Parathyroid adenoma (tissue), 2 donors: ENCODE results near the gene PTPN2.

ENCODE experiments used
- H2AFZ ChIP-seq: fragments of 300-600 bp; sonication (generic); one replicate; pipeline ENCODE4 v1.7.0; 2017; ENCODE audit warnings: antibody characterized with exemption, mild to moderate bottlenecking
- H3K27ac ChIP-seq: fragments of 300-600 bp; sonication (generic); one replicate; pipeline ENCODE4 v1.7.0; 2017
- H3K27me3 ChIP-seq: fragments of 300-600 bp; sonication (generic); one replicate; pipeline ENCODE4 v1.7.0; 2017; ENCODE audit warnings: low read length; ENCODE audit not compliant: control insufficient read depth, insufficient read depth
- H3K36me3 ChIP-seq: fragments of 300-600 bp; sonication (generic); one replicate; pipeline ENCODE4 v1.7.0; 2017; ENCODE audit warnings: low read length; ENCODE audit not compliant: control insufficient read depth, insufficient read depth
- H3K4me1 ChIP-seq: fragments of 300-600 bp; sonication (generic); one replicate; pipeline ENCODE4 v1.7.0; 2017; ENCODE audit warnings: control low read depth
- H3K4me2 ChIP-seq: fragments of 300-600 bp; sonication (generic); one replicate; pipeline ENCODE4 v1.7.0; 2017; ENCODE audit warnings: low read length
- H3K4me3 ChIP-seq: fragments of 300-600 bp; sonication (generic); one replicate; pipeline ENCODE4 v1.7.0; 2017; ENCODE audit warnings: low read depth, low read length
- H3K79me2 ChIP-seq: fragments of 300-600 bp; sonication (generic); one replicate; pipeline ENCODE4 v1.7.0; 2017; ENCODE audit warnings: control low read depth
- H3K9ac ChIP-seq: fragments of 300-600 bp; sonication (generic); one replicate; pipeline ENCODE4 v1.7.0; 2017; ENCODE audit warnings: mild to moderate bottlenecking
- H3K9me3 ChIP-seq: fragments of 300-600 bp; sonication (generic); one replicate; pipeline ENCODE4 v1.7.0; 2017; ENCODE audit warnings: low read length; ENCODE audit not compliant: control insufficient read depth
- CTCF ChIP-seq: fragments of 300-600 bp; sonication (generic); IDR thresholded peaks from one replicate; pipeline ENCODE4 v1.7.0; 2017; ENCODE audit warnings: antibody characterized with exemption, mild to moderate bottlenecking
- donor health status: primary hyperparathyroidism.

Gene PTPN2

DNA sequence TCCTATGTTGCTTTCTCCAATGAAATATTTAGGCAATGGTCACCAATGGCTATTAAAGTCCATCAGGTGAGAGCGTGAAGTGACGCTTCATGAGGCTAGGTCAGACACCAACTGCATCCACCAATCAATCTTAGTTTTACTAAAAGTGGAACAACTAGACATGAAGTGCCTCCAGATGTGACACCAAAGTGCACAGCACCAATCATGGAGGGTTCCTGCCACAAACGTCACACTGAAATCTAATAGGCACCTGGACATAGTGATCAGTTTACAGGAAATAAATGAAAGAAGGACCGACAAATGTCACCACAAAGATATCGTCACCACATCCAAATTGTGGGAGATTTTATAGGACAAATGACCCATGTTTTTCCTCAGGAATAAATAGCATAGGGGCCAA is 110.7 kb downstream of the PTPN2 start:
- no peak for TF ChIP-seq CTCF
- no peaks in the 10 kb centered on the region for H3K79me2 ChIP-seq

GRCh38 chr18:12772111-12772510 is 111.9 kb downstream of the PTPN2 start:
- Histone ChIP-seq H3K27ac (no peak overlapping the region), H3K4me2 (no peak overlapping the region), H3K79me2 (no peaks in the 10 kb centered on the region), H3K9me3 (no peaks in the 10 kb centered on the region), H3K36me3 (no peaks in the 10 kb centered on the region), H3K4me1 (no peaks in the 10 kb centered on the region), H3K9ac (no peak overlapping the region), H2AFZ (no peak overlapping the region), H3K4me3 (no peak overlapping the region), H3K27me3 (no peaks in the 10 kb centered on the region)
- no peak for TF ChIP-seq CTCF

More for the DNA sequence above, 110.7 kb downstream of the PTPN2 start:
- Histone ChIP-seq H2AFZ (no peak overlapping the region), H3K4me2 (no peak overlapping the region), H3K4me3 (no peak overlapping the region), H3K36me3 (no peaks in the 10 kb centered on the region), H3K9ac (no peak overlapping the region), H3K27ac (no peak overlapping the region), H3K9me3 (no peaks in the 10 kb centered on the region), H3K27me3 (no peaks in the 10 kb centered on the region), H3K4me1 (no peaks in the 10 kb centered on the region)

DNA sequence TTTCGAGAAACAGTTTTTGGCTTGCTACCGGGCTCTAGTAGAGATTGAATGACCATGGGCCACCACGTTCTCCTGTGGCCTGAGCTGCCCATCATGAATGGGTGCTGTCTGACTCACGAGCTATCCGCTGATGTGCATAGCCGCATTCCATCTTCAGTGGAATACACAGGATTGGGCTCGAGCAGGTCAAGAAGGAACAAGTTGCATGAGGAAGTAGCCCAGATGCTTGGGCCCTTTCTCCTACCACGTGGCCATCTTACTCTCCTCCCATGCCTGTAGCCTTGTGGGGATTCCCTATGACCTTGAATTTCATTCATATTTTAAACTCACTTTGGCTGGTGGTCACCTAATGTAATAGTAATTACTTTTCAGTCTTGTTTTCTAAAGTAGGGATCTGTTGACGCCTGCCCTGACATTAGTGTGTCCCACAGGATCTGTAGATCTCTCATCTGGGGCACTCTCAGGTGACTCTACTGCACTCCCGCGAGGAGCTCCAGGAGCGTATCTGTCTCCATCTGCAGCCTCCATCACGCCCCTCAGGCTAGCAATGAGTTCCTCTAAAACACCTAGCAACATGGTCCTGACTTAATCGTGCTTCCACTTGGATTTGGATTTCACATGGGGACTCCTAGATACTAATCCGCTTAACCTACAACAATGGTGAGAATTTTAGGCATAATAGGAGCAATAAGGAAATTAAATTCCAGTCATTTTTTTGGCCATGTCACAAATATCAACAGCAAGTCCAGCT is 113.4 kb downstream of the PTPN2 start:
- no peaks in the 10 kb centered on the region for H3K4me1 ChIP-seq
- no peaks in the 10 kb centered on the region for H3K79me2 ChIP-seq
- TF ChIP-seq CTCF: no peak
- H3K36me3 ChIP-seq: no peaks in the 10 kb centered on the region
- no peak overlapping the region for H3K27ac ChIP-seq
- H3K4me2 ChIP-seq: no peak overlapping the region
- H2AFZ ChIP-seq: no peak overlapping the region
- no peaks in the 10 kb centered on the region for H3K9me3 ChIP-seq
- H3K4me3 ChIP-seq: no peak overlapping the region
- H3K9ac ChIP-seq: no peak overlapping the region
- H3K27me3 ChIP-seq: no peaks in the 10 kb centered on the region

DNA sequence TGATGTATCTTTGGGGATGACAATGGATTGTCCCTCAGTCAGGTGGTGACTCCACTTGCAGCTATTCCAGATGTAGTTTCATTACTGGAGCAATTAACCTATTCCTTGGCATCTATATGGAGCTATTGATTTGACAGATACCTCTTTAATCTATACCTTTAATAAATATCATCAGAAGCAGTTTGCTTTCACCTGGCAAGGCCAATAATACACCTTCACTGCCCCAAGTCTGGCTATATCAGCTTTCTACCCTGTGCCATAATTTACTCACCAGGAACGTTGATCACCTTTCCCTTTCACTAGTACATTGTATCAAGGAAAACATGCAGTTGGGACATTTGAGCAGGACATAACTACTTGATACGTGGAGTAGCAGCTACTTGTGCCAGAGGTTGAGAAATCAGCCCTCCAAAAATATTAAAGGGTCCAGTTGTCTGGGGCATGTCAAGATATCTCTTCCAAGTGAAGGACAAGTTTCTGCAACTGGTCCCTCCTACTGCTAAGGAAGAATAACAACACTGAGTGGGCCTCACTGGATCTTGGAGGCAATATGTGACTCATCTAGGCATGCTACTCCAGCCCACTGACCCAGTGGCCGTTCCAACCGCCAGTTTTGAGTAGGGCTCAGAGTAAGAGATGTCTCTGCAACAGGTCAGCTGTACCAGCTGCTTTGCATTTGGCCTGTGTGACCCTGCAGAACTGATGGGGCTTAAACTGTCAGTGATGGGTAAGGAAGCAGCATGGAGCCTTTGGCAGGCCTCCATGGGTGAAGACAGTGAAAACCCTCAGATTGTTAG is 114.2 kb downstream of the PTPN2 start:
- H3K9ac ChIP-seq: no peak overlapping the region
- no peak for TF ChIP-seq CTCF
- H3K4me2 ChIP-seq: no peak overlapping the region

More for the DNA sequence above, 114.2 kb downstream of the PTPN2 start:
- no peaks in the 10 kb centered on the region for H3K36me3 ChIP-seq
- H3K27ac ChIP-seq: no peak overlapping the region
- H3K27me3 ChIP-seq: no peaks in the 10 kb centered on the region
- no peak overlapping the region for H3K4me3 ChIP-seq
- H2AFZ ChIP-seq: no peak overlapping the region
- H3K9me3 ChIP-seq: no peaks in the 10 kb centered on the region
- no peaks in the 10 kb centered on the region for H3K79me2 ChIP-seq
- no peaks in the 10 kb centered on the region for H3K4me1 ChIP-seq
